Peyer's patch (tissue), 4 donors: Measurements from ENCODE around the gene H2BK1. TPM values are rescaled to one million over a fixed set of nuclear protein-coding genes. Genes with fewer than 3 reads are reported as not detected.

Experiments
- DNase-seq, 3 donors: peaks; one replicate each; pipeline ENCODE4 v3.0.0-alpha.2; 2017 to 2019
- H3K27ac ChIP-seq, 4 donors: fragments of 200-600 bp; sonication (generic); one replicate each; pipeline ENCODE4 v1.5.1; 2016 to 2019
- H3K27me3 ChIP-seq, 2 donors: fragments of 200-600 bp; sonication (generic); one replicate each; pipeline ENCODE4 v1.5.1; 2019
- H3K36me3 ChIP-seq, 3 donors: fragments of 200-600 bp; sonication (generic); one replicate each; pipeline ENCODE4 v1.5.1; 2016 to 2019
- H3K4me1 ChIP-seq, 4 donors: fragments of 200-600 bp; sonication (generic); one replicate each; pipeline ENCODE4 v1.5.1; 2016 to 2019
- H3K4me3 ChIP-seq, 4 donors: fragments of 200-600 bp; sonication (generic); 1 replicate in 3 of 4; 2 replicates in 1 of 4; pipeline ENCODE4 v1.5.1; 2016 to 2019; ENCODE audit warnings: mild to moderate bottlenecking in 1 of 4
- H3K9me3 ChIP-seq, 4 donors: fragments of 200-600 bp; sonication (generic); one replicate each; pipeline ENCODE4 v1.5.1; 2016 to 2019; ENCODE audit warnings: mild to moderate bottlenecking in 1 of 4
- POLR2A ChIP-seq, 2 donors: fragments of 450-650 bp; IDR thresholded peaks; one replicate each; pipeline ENCODE4 v1.5.1; 2017; ENCODE audit warnings: antibody characterized with exemption in 2 of 2, mild to moderate bottlenecking in 2 of 2, moderate library complexity in 2 of 2
- total RNA-seq, 4 donors: library from RNA; depleted of rRNA; stranded (reverse); fragments of >200 nt; gene quantifications; one replicate each; pipeline ENCODE4 v1.1.0, GENCODE V29; 2016
- TF ChIP-seq, protein P1 (sequence below), 6 experiments: fragments of 450-650 bp in 4 of 6; fragments of 200-600 bp in 2 of 6; sonication (generic) in 1 of 6; IDR thresholded peaks; one replicate each; pipeline ENCODE4 v1.5.1; 2017 to 2019; ENCODE audit warnings: antibody characterized with exemption in 6 of 6, mild to moderate bottlenecking in 3 of 6, moderate library complexity in 1 of 6

H2BK1 gene
- total RNA-seq, 4 donors from 2014 or later = not detected

- TF ChIP-seq, protein P1, sequence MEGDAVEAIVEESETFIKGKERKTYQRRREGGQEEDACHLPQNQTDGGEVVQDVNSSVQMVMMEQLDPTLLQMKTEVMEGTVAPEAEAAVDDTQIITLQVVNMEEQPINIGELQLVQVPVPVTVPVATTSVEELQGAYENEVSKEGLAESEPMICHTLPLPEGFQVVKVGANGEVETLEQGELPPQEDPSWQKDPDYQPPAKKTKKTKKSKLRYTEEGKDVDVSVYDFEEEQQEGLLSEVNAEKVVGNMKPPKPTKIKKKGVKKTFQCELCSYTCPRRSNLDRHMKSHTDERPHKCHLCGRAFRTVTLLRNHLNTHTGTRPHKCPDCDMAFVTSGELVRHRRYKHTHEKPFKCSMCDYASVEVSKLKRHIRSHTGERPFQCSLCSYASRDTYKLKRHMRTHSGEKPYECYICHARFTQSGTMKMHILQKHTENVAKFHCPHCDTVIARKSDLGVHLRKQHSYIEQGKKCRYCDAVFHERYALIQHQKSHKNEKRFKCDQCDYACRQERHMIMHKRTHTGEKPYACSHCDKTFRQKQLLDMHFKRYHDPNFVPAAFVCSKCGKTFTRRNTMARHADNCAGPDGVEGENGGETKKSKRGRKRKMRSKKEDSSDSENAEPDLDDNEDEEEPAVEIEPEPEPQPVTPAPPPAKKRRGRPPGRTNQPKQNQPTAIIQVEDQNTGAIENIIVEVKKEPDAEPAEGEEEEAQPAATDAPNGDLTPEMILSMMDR (IDR thresholded peaks at IDR 0.05) = no peak
- TF ChIP-seq POLR2A (IDR thresholded peaks at IDR 0.05) = no peak
- H3K36me3 ChIP-seq = no peaks in the 10 kb centered on the region
- no peaks in the 10 kb centered on the region for H3K9me3 ChIP-seq
- no peak overlapping the region for H3K4me3 ChIP-seq
- no peaks in the 10 kb centered on the region for H3K27me3 ChIP-seq
- DNase-seq = no peak
- no peak overlapping the region for H3K27ac ChIP-seq
- no peaks in the 10 kb centered on the region for H3K4me1 ChIP-seq
Observed at GRCh38 chr7:151197932-151198331, 12.4 kb downstream of the H2BK1 start.

GRCh38 chr7:151195616-151196450, 14.5 kb downstream of the H2BK1 start:
- H3K27ac ChIP-seq = no peak overlapping the region
- no peak for DNase-seq
- no peak for TF ChIP-seq POLR2A (IDR thresholded peaks at IDR 0.05)
- TF ChIP-seq, protein P1 (IDR thresholded peaks at IDR 0.05) = no peak
- H3K4me1 ChIP-seq = no peaks in the 10 kb centered on the region
- H3K27me3 ChIP-seq = no peaks in the 10 kb centered on the region
- H3K9me3 ChIP-seq = no peaks in the 10 kb centered on the region
- no peaks in the 10 kb centered on the region for H3K36me3 ChIP-seq
- no peak overlapping the region for H3K4me3 ChIP-seq

DNA sequence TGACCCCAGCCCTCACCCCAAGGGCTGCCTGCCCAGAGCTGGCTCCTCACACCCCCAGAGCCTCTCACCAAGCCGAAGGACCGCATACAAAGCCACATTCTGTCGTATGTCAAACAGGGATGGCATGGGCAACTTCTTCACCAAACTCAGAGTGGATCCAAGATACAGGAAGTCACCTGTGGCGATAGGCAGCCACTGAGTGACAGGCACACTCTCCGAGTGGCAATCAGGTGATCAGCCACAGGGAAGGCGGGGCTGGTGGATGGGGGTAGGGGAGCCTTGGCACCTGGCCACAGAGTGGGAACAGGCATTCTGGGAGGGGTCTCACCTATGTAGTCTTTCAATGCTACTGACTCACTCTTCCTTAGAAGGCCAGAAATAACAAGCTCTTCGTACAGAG, 16.1 kb downstream of the H2BK1 start:
- Histone ChIP-seq H3K9me3 (no peaks in the 10 kb centered on the region), H3K4me1 (no peaks in the 10 kb centered on the region), H3K36me3 (no peaks in the 10 kb centered on the region), H3K27me3 (no peaks in the 10 kb centered on the region), H3K4me3 (no peak overlapping the region), H3K27ac (no peak overlapping the region)
- no peak for TF ChIP-seq POLR2A (IDR thresholded peaks at IDR 0.05)
- TF ChIP-seq, protein P1 (IDR thresholded peaks at IDR 0.05) = no peak
- DNase-seq = no peak

- DNase-seq = no peak
- no peak for TF ChIP-seq POLR2A (IDR thresholded peaks at IDR 0.05)
- TF ChIP-seq, protein P1 (IDR thresholded peaks at IDR 0.05) = no peak
- no peaks in the 10 kb centered on the region for H3K36me3 ChIP-seq
- no peaks in the 10 kb centered on the region for H3K4me1 ChIP-seq
- H3K27me3 ChIP-seq = no peaks in the 10 kb centered on the region
- H3K4me3 ChIP-seq = no peak overlapping the region
- H3K27ac ChIP-seq = no peak overlapping the region
- no peaks in the 10 kb centered on the region for H3K9me3 ChIP-seq
Observed at GRCh38 chr7:151193203-151193978, 16.9 kb downstream of the H2BK1 start.

GRCh38 chr7:151192002-151192539, 18.2 kb downstream of the H2BK1 start:
- no peak for DNase-seq
- Histone ChIP-seq H3K4me3 (no peak overlapping the region), H3K27ac (no peak overlapping the region), H3K27me3 (no peaks in the 10 kb centered on the region), H3K4me1 (no peaks in the 10 kb centered on the region), H3K36me3 (no peaks in the 10 kb centered on the region), H3K9me3 (no peaks in the 10 kb centered on the region)
- TF ChIP-seq POLR2A (IDR thresholded peaks at IDR 0.05) = no peak
- TF ChIP-seq, protein P1 (IDR thresholded peaks at IDR 0.05) = no peak
